SH-SY5Y (cell line): ENCODE data around the gene OSBPL3.

Experiments used
- GATA2 ChIP-seq: IDR thresholded peaks from 2 replicates; pipeline ENCODE4 v1.6.1; 2011; ENCODE audit warnings: mild to moderate bottlenecking, low read depth, low read length
- GATA3 ChIP-seq: IDR thresholded peaks from 2 replicates; pipeline ENCODE4 v1.6.1; 2011; ENCODE audit warnings: low read depth, mild to moderate bottlenecking, low read length, moderate library complexity

The OSBPL3 gene

DNA sequence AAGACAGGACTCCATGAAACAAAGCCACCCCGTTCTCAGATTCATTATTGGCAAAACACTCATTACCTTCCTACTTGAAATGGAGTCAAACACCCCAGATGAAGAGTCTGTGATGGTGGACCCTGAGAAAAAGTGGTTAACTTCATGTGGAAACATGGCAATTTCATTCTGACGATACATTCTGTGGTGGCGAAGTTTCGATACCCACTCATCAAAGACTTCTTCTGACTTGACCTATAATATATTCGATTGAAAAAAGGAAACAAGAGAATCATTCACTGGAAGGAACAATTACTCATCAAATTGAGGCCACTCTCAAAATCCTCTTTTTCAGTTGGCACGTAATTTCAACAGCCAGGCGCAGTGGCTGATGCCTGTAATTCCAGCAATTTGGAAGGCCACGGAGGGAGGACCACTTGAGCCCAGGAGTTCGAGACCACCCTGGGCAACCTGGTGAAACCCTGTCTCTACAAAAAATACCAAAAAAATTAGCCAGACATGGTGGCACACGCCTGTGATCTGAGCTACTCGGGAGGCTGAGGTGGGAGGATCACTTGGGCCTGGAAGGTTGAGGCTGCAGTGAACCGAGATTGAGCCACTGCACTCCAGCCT, 113.9 kb downstream of the OSBPL3 start:
- TF ChIP-seq GATA2: no peak
- TF ChIP-seq GATA3: no peak

DNA sequence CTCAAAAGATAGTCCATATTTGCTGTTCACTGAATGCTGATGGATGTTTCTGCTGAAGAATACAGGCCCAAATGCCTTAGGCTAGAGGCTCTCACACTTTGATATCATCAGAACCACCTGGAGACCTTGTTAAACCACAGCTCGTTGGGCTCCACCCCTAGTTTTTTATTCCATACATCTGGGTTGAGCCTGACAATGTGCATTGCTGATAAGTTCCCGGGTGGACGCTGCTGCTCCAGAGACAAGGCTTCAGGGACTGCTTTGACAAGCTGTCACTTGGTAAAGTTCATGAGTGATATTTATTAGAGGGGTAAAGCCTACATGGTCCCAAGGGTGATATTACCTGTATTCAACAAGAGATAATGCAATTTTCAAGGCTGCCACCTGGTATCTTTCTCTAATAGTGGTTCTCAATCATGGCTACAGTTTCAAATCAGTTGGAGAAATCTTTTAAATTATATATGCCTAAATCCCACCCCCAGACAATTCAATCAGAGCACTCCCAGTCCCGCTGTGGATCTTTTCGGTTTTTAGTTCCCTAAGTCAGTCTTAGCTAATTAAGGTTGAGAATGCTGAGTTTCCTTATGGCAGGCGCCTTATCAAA, 115.7 kb downstream of the OSBPL3 start:
- TF ChIP-seq GATA3 (no peak), GATA2 (no peak)

GRCh38 chr7:24863626-24864025, 116.4 kb downstream of the OSBPL3 start:
- TF ChIP-seq GATA3 (no peak), GATA2 (no peak)

- no peak for TF ChIP-seq GATA2
- no peak for TF ChIP-seq GATA3
Measured at GRCh38 chr7:24862461-24862860, 117.5 kb downstream of the OSBPL3 start.

- no peak for TF ChIP-seq GATA2
Measured at GRCh38 chr7:24861336-24861735, 118.6 kb downstream of the OSBPL3 start.

GRCh38 chr7:24860611-24861010, 119.4 kb downstream of the OSBPL3 start:
- TF ChIP-seq GATA3: no peak
- TF ChIP-seq GATA2: no peak

- TF ChIP-seq GATA2 (no peak), GATA3 (no peak)
Measured at GRCh38 chr7:24858108-24858977, 121.6 kb downstream of the OSBPL3 start.

GRCh38 chr7:24857623-24858022, 122.4 kb downstream of the OSBPL3 start:
- no peak for TF ChIP-seq GATA2
- no peak for TF ChIP-seq GATA3

DNA sequence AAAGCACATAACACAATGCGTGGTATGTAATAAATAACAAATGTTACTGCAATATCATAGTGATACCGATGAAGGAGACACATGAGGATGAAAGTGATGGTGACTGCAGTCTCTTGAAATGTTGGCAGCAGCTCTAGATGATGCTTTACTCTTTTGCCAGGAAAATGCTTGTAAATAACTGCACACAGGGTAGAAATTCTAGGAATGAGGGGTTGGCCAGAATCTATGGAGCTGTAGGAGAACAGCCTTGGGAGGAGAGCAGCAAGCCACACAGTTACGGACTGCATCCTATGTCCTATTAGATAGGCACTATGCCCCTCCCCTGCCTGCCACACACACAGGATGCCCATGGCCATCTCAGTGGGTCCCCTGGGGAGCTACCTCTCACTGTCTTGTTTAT, 125.1 kb downstream of the OSBPL3 start:
- TF ChIP-seq GATA2 (no peak), GATA3 (no peak)

GRCh38 chr7:24851786-24852185, 128.2 kb downstream of the OSBPL3 start:
- TF ChIP-seq GATA3 (no peak), GATA2 (no peak)

DNA sequence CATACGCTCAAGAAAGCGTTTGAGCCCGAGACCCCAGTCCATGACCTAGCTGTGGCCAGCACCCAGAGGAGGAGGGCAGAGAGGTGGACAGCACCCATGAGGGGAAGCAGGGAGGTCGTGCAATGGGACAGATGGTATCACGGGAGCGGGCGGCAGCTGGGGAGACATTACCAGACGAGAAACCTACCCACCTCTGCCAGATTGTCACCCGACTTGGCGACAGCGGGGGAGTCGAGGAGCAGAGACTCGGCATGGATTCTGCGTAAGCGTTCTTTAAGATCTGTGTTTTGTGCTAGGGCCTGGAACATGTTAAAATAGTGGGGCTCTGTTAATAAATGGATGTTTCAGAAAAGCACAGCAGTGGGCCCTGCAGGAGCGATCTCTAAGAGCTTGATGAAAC, 131.1 kb downstream of the OSBPL3 start:
- TF ChIP-seq GATA2 (no peak), GATA3 (no peak)

- no peak for TF ChIP-seq GATA3
- no peak for TF ChIP-seq GATA2
Measured at GRCh38 chr7:24847754-24848153, 132.2 kb downstream of the OSBPL3 start.

DNA sequence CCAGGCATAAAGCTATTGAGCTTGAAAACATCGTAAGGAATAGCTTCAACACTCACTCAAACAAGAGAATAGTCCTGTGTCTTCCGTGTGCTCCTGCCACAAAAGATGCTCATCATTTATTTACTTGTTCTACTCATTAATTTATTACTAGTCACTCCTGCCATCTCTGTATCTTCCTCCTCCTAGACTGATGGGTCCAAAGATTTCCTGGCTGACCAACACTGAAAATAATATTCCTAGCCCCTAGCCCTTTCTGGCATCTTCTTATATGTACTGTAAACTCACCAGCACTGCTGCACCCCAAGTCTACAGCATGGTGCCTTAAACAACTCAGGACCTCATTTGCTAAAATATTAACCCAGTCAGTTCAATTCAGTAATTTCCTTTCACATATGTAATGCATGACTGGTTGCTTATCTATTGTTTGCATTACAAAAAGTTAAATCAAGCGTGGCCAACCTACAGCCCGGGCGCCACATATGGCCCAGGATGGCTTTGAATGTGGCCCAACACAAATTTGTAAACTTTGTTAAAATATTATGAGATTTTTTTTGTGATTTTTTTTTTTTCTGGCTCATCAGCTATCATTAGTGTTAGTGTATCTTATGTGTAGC, 136.1 kb downstream of the OSBPL3 start:
- TF ChIP-seq GATA2 (no peak), GATA3 (no peak)

- no peak for TF ChIP-seq GATA2
- no peak for TF ChIP-seq GATA3
Measured at GRCh38 chr7:24842449-24843241, 137.3 kb downstream of the OSBPL3 start.
